IMR-90 (cell line): ENCODE results near the gene BCAT1. TPM values are rescaled to one million over a fixed set of nuclear protein-coding genes. Genes with fewer than 3 reads are reported as not detected.
A peak's percentile ranks its signal among the peaks of the same experiment; 100 is the strongest.

ENCODE experiments used
- ATAC-seq: fragments of 200-7000 bp; cut with Tn5 transposase; 2 replicates; pipeline ENCODE4 v1.9.1; 2020; ENCODE audit warnings: low read depth, mild to moderate bottlenecking, moderate library complexity
- BruUV-seq: library from RNA; stranded (reverse); fragments of 400-500 nt; replicated peaks from 2 replicates; lab custom pipeline; 2021; lab: Mats Ljungman, UMichigan
- CTCF ChIA-PET: fragments of 300-600 bp; formaldehyde crosslinking; extraction: SDS; loops from one replicate; lab custom pipeline; 2021; ENCODE audit warnings: antibody characterized with exemption; lab: Yijun Ruan, JAX
- POLR2A ChIA-PET: fragments of 300-600 bp; sonication (Branson Sonifier 250); formaldehyde crosslinking; loops from one replicate; lab custom pipeline; 2022; ENCODE audit warnings: antibody characterized with exemption; ENCODE audit not compliant: unreplicated experiment; lab: Charles Lee
- DNase-seq: peaks from one replicate; pipeline ENCODE4 v3.0.0; 2013
- H2AFZ ChIP-seq: replicated peaks from 2 replicates; pipeline ENCODE3; 2013; ENCODE audit warnings: low read length, mild to moderate bottlenecking; ENCODE audit not compliant: poor library complexity
- H2AK5ac ChIP-seq: 2 replicates; pipeline ENCODE4 v1.6.1; 2013; ENCODE audit warnings: low read depth, low read length, inconsistent platforms
- H2AK9ac ChIP-seq: replicated peaks from 2 replicates; pipeline ENCODE3; 2013; ENCODE audit warnings: mild to moderate bottlenecking, low read depth, low read length, moderate library complexity; ENCODE audit not compliant: poor library complexity
- H2BK120ac ChIP-seq: 2 replicates; pipeline ENCODE4 v1.6.1; 2013; ENCODE audit warnings: low read depth, low read length, inconsistent platforms
- H2BK15ac ChIP-seq: 3 replicates; pipeline ENCODE4 v1.6.1; 2013; ENCODE audit warnings: low read depth, low read length, inconsistent platforms
- H2BK20ac ChIP-seq: 2 replicates; pipeline ENCODE4 v1.6.1; 2013; ENCODE audit warnings: low read depth, mild to moderate bottlenecking, inconsistent platforms, low read length, moderate library complexity
- H2BK5ac ChIP-seq: 2 replicates; pipeline ENCODE4 v1.6.1; 2013; ENCODE audit warnings: mild to moderate bottlenecking, low read depth, low read length, inconsistent platforms; ENCODE audit not compliant: poor library complexity, severe bottlenecking
- H3K14ac ChIP-seq: replicated peaks from 2 replicates; pipeline ENCODE4 v1.6.1; 2013; ENCODE audit warnings: low read depth, low read length, inconsistent platforms
- H3K18ac ChIP-seq: 2 replicates; pipeline ENCODE4 v1.6.1; 2013; ENCODE audit warnings: low read depth, low read length, control low read depth
- H3K23ac ChIP-seq: 2 replicates; pipeline ENCODE4 v1.6.1; 2013; ENCODE audit warnings: low read depth, low read length, inconsistent platforms
- H3K27ac ChIP-seq: 2 replicates; pipeline ENCODE4 v1.5.1; 2013; ENCODE audit warnings: mild to moderate bottlenecking, control low read depth, low read length; ENCODE audit not compliant: insufficient read depth
- H3K27me3 ChIP-seq: 2 replicates; pipeline ENCODE4 v1.6.1; 2013; ENCODE audit warnings: low read length; ENCODE audit not compliant: control insufficient read depth, insufficient read depth
- H3K36me3 ChIP-seq: 2 replicates; pipeline ENCODE4 v1.6.1; 2013; ENCODE audit warnings: low read length, mixed read lengths; ENCODE audit not compliant: control insufficient read depth, insufficient read depth
- H3K4ac ChIP-seq: 2 replicates; pipeline ENCODE4 v1.6.1; 2013; ENCODE audit warnings: low read depth, low read length, inconsistent platforms
- H3K4me1 ChIP-seq: 2 replicates; pipeline ENCODE4 v1.6.1; 2013; ENCODE audit warnings: low read length, mixed read lengths; ENCODE audit not compliant: control insufficient read depth, insufficient read depth
- H3K4me2 ChIP-seq: 2 replicates; pipeline ENCODE4 v1.6.1; 2013; ENCODE audit warnings: low read depth, mild to moderate bottlenecking, control low read depth, low read length, moderate library complexity
- H3K4me3 ChIP-seq: 2 replicates; pipeline ENCODE4 v1.5.1; 2013; ENCODE audit warnings: low read depth, mild to moderate bottlenecking, control low read depth, low read length, moderate library complexity; ENCODE audit not compliant: insufficient read depth
- H3K56ac ChIP-seq: 2 replicates; pipeline ENCODE4 v1.6.1; 2013; ENCODE audit warnings: low read length, inconsistent platforms; ENCODE audit not compliant: insufficient read depth; ENCODE audit errors: extremely low read depth
- H3K79me1 ChIP-seq, 2 experiments: 2 replicates each; pipeline ENCODE4 v1.6.1; 2013; ENCODE audit warnings: low read length in 2 of 2, inconsistent platforms in 1 of 2, low read depth in 1 of 2
- H3K9ac ChIP-seq: 2 replicates; pipeline ENCODE4 v1.6.1; 2013; ENCODE audit warnings: low read depth, low read length, control low read depth
- H3K9me1 ChIP-seq: 2 replicates; pipeline ENCODE4 v1.6.1; 2013; ENCODE audit warnings: low read length, inconsistent platforms; ENCODE audit not compliant: insufficient read depth
- H3K9me3 ChIP-seq: 2 replicates; pipeline ENCODE4 v1.6.1; 2013; ENCODE audit warnings: low read length; ENCODE audit not compliant: control insufficient read depth, insufficient read depth
- H4K20me1 ChIP-seq: 2 replicates; pipeline ENCODE4 v1.6.1; 2013; ENCODE audit warnings: low read length, inconsistent platforms; ENCODE audit not compliant: insufficient read depth
- H4K5ac ChIP-seq: 2 replicates; pipeline ENCODE4 v1.6.1; 2013; ENCODE audit warnings: mild to moderate bottlenecking, low read depth, low read length, control low read depth
- H4K8ac ChIP-seq, 2 experiments: 2 replicates each; pipeline ENCODE4 v1.6.1; 2013; ENCODE audit warnings: low read depth in 2 of 2, low read length in 2 of 2, control low read depth in 1 of 2, inconsistent platforms in 1 of 2
- H4K91ac ChIP-seq: 2 replicates; pipeline ENCODE4 v1.6.1; 2013; ENCODE audit warnings: low read depth, low read length, inconsistent platforms; ENCODE audit not compliant: insufficient read depth
- ELK1 ChIP-seq: fragments of 150-350 bp; IDR thresholded peaks from 2 replicates; pipeline ENCODE4 v1.6.1; 2016; ENCODE audit warnings: low read depth, mild to moderate bottlenecking, low read length, moderate library complexity, borderline replicate concordance
- MAFK ChIP-seq: IDR thresholded peaks from 2 replicates; pipeline ENCODE4 v1.6.1; 2012; ENCODE audit warnings: low read depth, low read length, improper control_type of control experiment
- SMC3 ChIP-seq: fragments of 150-350 bp; IDR thresholded peaks from 2 replicates; pipeline ENCODE4 v1.6.1; 2016; ENCODE audit warnings: low read depth, mild to moderate bottlenecking, antibody characterized with exemption, low read length, moderate library complexity
- WGBS, 2 experiments: methylation state at CpG; one replicate each; pipeline versions ENCODE4 v1.1.5 to v1.1.7; 2013; ENCODE audit warnings: missing lambda C conversion rate in 2 of 2; ENCODE audit not compliant: insufficient read length in 1 of 2; ENCODE audit errors: extremely low coverage in 2 of 2; 5-methylcytosine and 5-hydroxymethylcytosine counted together
- dilution Hi-C: fragments of 300-500 bp; cut with HindIII; formaldehyde crosslinking; loops from one replicate; pipeline ENCODE4 v1.14.3; 2018; ENCODE audit warnings: low sequenced_read_pairs; ENCODE audit not compliant: unreplicated experiment
- in situ Hi-C: fragments of 300-500 bp; cut with MboI; formaldehyde crosslinking; loops from 3 replicates; pipeline ENCODE4 v1.14.3; 2019; ENCODE audit warnings: low sequenced_read_pairs, inconsistent platforms, mixed read lengths
- intact Hi-C: fragments of 100-400 bp; cut with micrococcal nuclease; formaldehyde crosslinking; loops from 2 replicates; pipeline ENCODE4 v1.10.0; 2022
- polyA plus RNA-seq, 3 experiments: library from polyadenylated mRNA; depleted of rRNA; stranded (reverse); fragments of >200 nt; gene quantifications; 2 replicates each; pipeline ENCODE4 v1.2.3, GENCODE V29; 2012; ENCODE audit warnings: low replicate concordance in 1 of 3
- total RNA-seq: library from RNA; depleted of rRNA; stranded (reverse); fragments of >200 nt; gene quantifications from 2 replicates; pipeline ENCODE4 v1.2.3, GENCODE V29; 2012

Gene BCAT1
- total and polyA plus RNA-seq, 2 of the 4 experiments (the other 2 are of a cell fraction), result 30.4 to 683 TPM

GRCh38 chr12:24777359-24777758 lies 171.5 kb downstream of the BCAT1 start:
- peaks cover 4% of the 10 kb centered on the region; the same call in 1 of the 2 replicates for H3K4me1 ChIP-seq
- H3K9me3 ChIP-seq, result no peaks in the 10 kb centered on the region
- in situ Hi-C loops, result loop anchor here (25.0 kb wide), 1 partner anchor 1915 kb away; no protein-coding TSS in a partner anchor
- no peak overlapping the region for H4K5ac ChIP-seq
- no peak overlapping the region for H2AFZ ChIP-seq
- peak overlapping the region; percentile 62; the same call in 1 of the 2 replicates for H2BK20ac ChIP-seq
- peak overlapping the region; percentile 77 for H2BK120ac ChIP-seq
- intact Hi-C loops, result loop anchor here (5.0 to 10.0 kb wide), 5 partner anchors 415 to 1920 kb away; no protein-coding TSS in a partner anchor
- no peak overlapping the region for H3K4ac ChIP-seq
- H2AK5ac ChIP-seq, result no peak overlapping the region
- H4K20me1 ChIP-seq, result no peaks in the 10 kb centered on the region
- H4K91ac ChIP-seq, result no peak overlapping the region
- no peak overlapping the region; the same call in 1 of the 2 replicates for H3K23ac ChIP-seq
- TF ChIP-seq ELK1 (no peak), SMC3 (no peak), MAFK (no peak)
- H3K79me1 ChIP-seq, result no peaks in the 10 kb centered on the region
- no peak for DNase-seq
- ATAC-seq, result no peak
- BruUV-seq, result no TSS peak
- H3K9me1 ChIP-seq, result no peaks in the 10 kb centered on the region
- H3K4me3 ChIP-seq, result no peak overlapping the region
- H2BK5ac ChIP-seq, result no peak overlapping the region
- dilution Hi-C loops, result no loop called here
- no peak overlapping the region for H3K56ac ChIP-seq
- 94% methylated on average over 3 of the region's 8 CpGs; no CpG with 5 or more reads in 1 of the 2 experiments for WGBS, 2 experiments
- H3K9ac ChIP-seq, result no peak overlapping the region
- no peak overlapping the region for H3K4me2 ChIP-seq
- H4K8ac ChIP-seq, result 0 out of 4 replicates have a peak overlapping the region, but pooled peaks of 1 of the 2 experiments have one; percentile 9
- ChIA-PET CTCF (interaction anchor here (0.6 to 1.6 kb wide), 2 partner anchors 9 to 1870 kb away, joined by 4 to 6 read pairs; no protein-coding TSS in a partner anchor), POLR2A (no interaction called here)
- H2AK9ac ChIP-seq, result no peak overlapping the region
- H3K27ac ChIP-seq, result no peak overlapping the region
- H3K27me3 ChIP-seq, result no peaks in the 10 kb centered on the region
- no peak overlapping the region for H2BK15ac ChIP-seq
- peak overlapping the region; percentile 20; the same call in 1 of the 2 replicates for H3K18ac ChIP-seq
- H3K14ac ChIP-seq, result no peak overlapping the region
- H3K36me3 ChIP-seq, result no peaks in the 10 kb centered on the region
